Hippocampal formation (tissue), 2 donors: Measurements from ENCODE around the gene WDR90.
A peak's percentile ranks its signal among the peaks of the same experiment; 100 is the strongest.

Source experiments
- DNase-seq, 2 donors: peaks; one replicate each; lab custom pipeline; 2025; lab: John Stamatoyannopoulos, UW

WDR90 gene

GRCh38 chr16:648781-649589 lies at the start of gene WDR90:
WDR90 (plus strand) TSS chr16:649365; CDS start chr16:649417, 52 bp downstream.
- peak; percentile 80 to 91 for DNase-seq

GRCh38 chr16:600781-601180 lies 48.4 kb upstream of the WDR90 start:
- DNase-seq: peak in 1 of 2 donors; percentile 19

GRCh38 chr16:603933-604332 lies 45.2 kb upstream of the WDR90 start:
- DNase-seq: no peak

- no peak for DNase-seq
Observed at GRCh38 chr16:606656-607307, 42.4 kb upstream of the WDR90 start.

GRCh38 chr16:608019-608418 lies 41.1 kb upstream of the WDR90 start:
- no peak for DNase-seq

GRCh38 chr16:609316-609715 lies 39.8 kb upstream of the WDR90 start:
- no peak for DNase-seq

GRCh38 chr16:609984-610383 lies 39.2 kb upstream of the WDR90 start:
- DNase-seq: no peak

- peak; percentile 27 to 45 for DNase-seq
Observed at GRCh38 chr16:610513-611381, 38.4 kb upstream of the WDR90 start.

- no peak for DNase-seq
Observed at GRCh38 chr16:615122-615521, 34.0 kb upstream of the WDR90 start.

- no peak for DNase-seq
Observed at GRCh38 chr16:616733-617586, 32.2 kb upstream of the WDR90 start.

GRCh38 chr16:617855-618254 lies 31.3 kb upstream of the WDR90 start:
- DNase-seq: no peak

GRCh38 chr16:619476-620100 lies 29.6 kb upstream of the WDR90 start:
- no peak for DNase-seq

- no peak for DNase-seq
Observed at GRCh38 chr16:620700-621525, 28.3 kb upstream of the WDR90 start.

- no peak for DNase-seq
Observed at GRCh38 chr16:621526-622105, 27.5 kb upstream of the WDR90 start.

- DNase-seq: no peak
Observed at GRCh38 chr16:622920-623280, 26.3 kb upstream of the WDR90 start.

GRCh38 chr16:624526-625070 lies 24.6 kb upstream of the WDR90 start:
- no peak for DNase-seq

GRCh38 chr16:625117-625976 lies 23.8 kb upstream of the WDR90 start:
- no peak for DNase-seq

- no peak for DNase-seq
Observed at GRCh38 chr16:625977-626765, 23.0 kb upstream of the WDR90 start.
